ENCODE results near the gene EIF2S2.

Gene EIF2S2

DNA sequence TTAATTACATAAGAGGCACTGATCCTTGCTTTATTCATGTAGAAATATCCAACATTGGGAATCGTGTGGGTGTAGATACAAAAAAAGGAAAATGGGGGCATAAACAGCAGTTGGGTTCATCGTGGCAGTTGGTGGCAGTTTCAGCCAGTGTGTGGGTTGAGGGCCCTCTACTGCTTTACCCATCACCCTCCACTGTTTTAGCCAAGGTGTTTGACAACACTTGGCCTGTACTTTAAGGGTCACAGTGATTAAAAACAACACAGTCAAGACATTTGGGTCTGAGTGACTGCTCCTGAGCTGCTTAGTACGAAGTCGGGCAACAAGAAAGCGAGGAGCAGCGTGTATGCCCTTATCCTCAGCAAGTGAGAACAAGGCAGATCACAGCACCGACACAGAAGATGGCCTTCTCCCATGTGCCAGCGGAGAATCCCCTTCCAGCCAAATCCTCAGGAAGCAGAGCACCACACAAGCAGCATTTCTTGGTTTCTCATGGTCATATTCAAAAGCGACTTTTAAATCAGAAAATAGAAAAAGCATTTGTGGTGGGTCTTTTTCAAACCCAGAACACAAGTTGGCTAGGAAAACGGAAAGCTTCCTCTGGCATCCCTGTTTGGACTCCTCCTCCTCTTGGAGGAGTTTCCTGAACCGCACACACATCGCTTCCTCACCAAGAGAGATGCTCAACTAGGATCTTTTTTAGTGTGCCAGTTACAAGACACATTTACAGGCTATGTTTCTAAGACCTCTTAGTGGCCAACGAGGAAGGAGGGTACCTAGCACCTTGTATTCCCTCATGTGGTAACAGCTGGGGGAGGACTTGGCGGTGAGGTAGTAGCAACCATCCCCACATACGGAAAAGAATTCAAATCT is 23.5 kb downstream of the EIF2S2 start:
- no peak for DNase-seq (ENCODE audit: low read depth)

DNA sequence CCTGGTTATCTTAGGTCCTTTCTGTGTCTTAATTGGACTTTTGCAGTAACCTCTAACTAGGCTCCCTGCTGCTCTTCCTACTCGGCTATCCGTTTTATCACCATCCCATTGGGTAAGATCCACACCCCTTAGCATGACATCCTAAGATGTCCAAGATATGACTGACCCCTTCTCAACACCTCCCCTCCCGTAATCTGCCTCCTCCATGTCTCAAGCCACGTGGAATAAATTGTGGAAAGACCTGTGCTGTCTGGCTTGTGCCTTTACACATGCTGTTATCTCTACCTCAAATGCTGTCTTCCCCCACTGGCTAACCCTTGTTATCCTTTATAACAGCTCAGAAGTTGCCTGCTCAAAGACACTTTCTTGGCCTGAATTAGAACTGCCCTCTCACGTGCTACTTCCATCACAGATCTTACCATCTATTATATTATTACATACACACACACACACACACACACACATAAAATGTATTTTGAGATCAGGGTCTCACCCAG is 26.5 kb downstream of the EIF2S2 start:
- no peak for DNase-seq (ENCODE audit: low read depth)

DNA sequence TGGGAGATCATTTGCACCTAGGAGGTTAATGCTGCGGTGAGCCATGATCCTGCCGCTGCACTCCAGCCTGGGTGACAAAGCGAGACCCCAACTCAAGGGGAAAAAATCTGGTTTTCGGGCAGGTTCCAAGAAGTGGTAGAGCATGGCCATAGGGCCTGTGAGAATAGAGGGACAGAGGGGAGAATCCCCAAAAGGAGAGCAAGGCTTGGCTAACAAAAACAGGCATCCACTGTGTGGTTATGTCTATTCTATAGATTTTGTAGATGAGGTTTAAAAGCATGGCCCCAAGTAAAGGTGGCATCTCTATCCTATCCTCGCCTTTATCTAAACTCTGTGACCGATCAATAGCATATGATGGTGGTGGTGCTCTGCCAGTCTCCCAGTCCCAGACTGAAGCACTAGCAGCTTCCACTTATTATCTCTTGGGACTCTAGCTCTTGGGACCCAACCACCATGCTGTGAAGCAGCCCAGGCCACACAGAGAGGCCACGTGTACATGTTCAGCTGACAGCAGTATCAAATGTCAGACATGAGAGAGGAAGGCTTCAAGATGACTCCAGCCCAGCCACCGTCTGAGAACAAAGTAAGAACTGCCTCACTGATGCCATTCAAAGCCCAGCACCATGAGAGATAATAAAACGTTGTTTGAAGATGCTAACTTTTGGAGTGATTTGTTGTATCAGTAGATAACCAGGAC is 27.7 kb downstream of the EIF2S2 start:
- no peak for DNase-seq (ENCODE audit: low read depth)

DNA sequence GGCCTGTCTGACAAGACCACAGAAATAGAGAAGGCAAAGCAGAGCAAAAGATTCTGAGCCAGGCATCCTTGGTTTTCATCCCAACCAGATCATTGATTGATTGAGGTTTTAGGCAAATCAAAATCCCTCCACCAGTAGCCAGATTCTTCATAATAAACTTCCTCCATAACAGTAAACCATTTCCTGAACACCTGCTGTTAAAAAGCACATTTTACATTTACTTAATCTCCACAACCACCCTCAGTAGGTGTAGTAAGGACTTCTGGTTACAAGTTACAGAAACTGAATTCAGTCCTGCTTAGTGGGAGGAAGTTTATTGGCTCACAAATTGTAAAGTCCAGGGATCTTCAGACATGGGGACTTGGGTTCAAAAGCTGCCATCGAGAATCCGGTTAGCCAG is 28.3 kb downstream of the EIF2S2 start:
- DNase-seq (ENCODE audit: low read depth): no peak

DNA sequence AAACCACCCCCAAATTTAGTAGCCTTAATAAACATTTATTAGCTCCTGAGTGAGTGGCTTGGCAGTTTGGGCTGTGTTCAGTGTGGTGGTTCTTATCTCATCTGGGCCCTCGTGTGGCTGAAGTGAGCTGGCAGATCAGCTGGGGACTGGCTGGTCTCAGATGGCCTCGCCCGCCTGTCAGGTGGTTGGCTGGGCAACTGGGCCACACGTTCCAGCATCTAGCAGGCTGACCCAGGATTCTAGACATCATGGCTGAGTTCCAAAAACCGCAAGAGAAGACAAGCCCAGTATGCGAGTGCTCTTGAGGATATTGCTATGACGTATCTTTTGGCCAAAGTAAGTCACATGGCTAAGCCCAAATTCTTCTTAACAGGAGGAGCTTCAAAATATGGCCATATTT is 28.9 kb downstream of the EIF2S2 start:
- no peak for DNase-seq (ENCODE audit: low read depth)

DNA sequence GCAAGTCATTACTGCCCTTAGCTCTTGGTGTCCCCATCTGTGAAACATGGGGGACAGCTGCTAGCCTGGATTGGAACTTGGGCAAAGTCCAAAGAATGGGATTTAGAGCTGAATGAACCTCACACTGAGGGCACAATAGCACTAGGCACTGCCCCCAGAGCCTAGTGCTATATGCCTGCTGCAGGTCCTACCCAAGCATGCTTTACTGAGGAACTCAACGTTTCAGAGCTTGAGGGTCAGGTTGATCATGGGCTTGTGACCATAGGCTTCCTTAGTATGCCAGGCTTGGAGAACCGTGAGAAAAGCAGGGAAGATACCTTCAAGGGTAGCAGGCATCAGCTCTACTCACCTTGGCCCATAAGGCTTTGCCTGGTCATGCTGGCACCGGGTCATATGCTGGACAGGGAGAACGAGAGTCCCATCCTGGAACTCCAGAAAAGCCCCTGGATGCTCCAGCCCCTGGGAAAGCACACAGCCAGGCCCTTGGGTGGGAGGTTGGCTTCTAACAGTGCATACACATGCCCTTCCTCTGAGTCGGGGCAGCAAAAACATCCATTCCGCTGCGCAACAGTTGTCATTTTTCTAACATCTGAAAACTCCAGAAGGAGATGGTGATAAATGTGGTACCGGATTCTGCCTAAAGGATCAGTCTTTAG is 29.7 kb downstream of the EIF2S2 start:
- no peak for DNase-seq (ENCODE audit: low read depth)

DNA sequence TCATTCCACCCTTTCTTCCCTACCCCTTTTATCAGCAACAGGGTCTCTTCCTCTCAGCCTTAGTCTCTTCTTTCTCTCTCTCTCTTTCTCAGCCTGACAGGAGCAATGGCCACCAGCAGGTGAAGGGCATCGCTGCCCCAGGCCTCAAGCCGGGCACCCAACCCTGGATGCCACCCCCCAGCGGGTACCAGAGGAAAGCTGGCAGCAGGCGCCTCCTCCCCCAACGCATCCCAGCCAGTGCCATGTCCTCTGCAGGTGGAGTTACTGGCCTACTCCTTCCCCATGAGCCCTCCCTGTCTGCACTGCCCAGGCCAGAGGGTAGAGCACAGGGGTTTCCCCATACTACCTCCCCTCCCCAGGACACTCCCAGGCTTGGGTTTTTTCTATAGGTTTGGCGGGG is 32.2 kb downstream of the EIF2S2 start:
- no peak for DNase-seq (ENCODE audit: low read depth)

DNA sequence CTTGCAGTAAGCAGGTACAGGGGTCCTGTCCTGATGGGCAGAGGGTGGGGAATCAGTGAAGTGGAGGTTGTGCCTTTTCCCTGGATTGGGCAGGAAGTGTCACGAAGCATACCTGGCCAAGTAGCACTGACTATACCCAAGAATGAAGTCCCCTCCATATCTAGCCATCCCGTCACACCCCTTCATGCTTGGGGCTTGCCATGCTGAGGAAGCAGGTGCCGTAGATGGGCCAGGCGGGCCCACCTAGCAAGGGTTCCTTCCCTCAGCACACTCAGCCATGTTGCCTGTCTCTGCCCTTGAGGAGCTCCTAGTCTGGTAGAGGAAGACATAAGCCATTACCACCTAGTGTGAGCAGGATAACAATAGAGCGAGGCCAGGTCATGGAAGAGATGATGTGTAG is 33.5 kb downstream of the EIF2S2 start:
- no peak for DNase-seq (ENCODE audit: low read depth)

DNA sequence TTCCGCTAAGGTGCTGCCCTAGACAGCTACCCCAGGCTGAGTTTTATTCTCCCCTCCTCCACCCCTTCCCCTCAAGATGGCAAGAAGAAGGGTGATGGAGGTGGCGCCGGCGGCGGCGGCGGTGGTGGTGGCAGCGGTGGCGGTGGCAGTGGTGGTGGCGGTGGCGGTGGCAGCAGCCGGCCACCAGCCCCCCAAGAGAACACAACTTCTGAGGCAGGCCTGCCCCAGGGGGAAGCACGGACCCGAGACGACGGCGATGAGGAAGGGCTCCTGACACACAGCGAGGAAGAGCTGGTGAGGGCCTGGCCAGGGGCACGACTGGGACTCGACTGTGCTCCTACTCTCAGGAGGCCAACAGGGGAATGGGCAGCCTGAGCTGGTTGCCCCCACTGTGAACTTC is 35.1 kb downstream of the EIF2S2 start:
- DNase-seq (ENCODE audit: low read depth): no peak

DNA sequence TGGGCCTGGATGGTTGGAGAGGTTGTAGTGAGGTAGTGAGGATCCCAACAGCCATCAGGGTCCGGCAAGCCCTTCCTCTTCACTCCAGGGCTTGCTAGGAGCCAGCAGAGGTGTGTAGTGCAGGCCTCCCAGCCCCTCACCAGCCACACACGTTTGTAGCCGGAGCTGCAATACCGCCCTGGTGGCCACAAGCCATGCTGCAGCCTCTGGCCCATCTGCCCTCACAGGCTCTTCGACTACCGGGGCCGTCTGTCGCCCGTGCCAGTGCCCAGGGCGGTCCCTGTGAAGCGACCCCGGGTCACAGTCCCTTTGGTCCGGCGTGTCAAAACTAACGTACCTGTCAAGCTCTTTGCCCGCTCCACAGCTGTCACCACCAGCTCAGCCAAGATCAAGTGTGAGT is 36.4 kb downstream of the EIF2S2 start:
- no peak for DNase-seq (ENCODE audit: low read depth)

DNA sequence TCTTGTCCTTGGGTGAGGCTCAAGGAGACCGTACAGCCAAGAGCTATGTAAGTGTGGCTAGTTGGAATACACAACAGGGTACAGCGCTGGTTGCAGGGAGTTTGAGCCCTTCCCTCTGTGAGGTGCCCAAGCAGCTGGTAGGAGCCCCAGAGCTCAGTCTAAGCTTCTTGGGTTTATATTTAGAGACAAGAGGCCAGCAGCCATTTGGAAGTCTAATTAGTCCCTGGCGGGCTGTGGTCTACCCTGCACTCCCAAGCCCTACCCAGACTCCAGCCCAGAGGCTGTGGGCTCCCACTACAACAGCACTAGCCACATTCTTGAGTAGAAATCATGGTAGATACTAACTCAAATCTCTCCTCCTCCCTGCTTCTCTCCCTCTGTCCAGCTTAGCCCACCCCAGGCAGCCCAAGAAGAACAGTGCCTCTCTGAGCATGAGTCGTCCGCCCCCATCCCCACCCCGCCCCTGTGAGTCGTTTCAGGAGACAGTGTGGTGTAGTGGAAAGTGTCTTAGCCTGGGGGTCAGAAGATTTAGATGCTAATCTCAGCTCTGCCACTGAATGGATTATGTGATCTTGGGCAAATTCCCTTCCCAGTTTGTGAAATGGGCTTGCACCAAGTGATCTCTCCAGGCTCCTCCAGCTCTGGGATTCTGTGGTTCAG is 37.8 kb downstream of the EIF2S2 start:
- peak; percentile 13 for DNase-seq (ENCODE audit: low read depth)

DNA sequence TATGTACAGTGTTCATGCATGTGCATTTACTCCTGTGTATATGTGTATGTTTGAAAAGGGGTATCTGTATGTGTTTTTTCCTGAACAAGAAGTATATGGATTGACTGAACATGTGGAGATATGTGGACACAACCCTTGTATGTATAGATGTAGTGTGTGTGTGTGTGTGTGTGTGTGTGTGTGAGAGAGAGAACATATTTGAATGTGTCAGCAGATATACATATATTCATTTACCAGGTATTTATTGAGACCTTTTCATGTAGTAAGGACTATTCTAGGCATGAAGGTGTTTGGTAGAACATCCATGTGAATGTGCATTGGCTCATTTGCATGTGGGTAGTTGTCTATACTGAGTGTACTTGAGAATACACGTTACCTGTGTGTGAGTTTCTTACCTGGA is 39.3 kb downstream of the EIF2S2 start:
- no peak for DNase-seq (ENCODE audit: low read depth)

DNA sequence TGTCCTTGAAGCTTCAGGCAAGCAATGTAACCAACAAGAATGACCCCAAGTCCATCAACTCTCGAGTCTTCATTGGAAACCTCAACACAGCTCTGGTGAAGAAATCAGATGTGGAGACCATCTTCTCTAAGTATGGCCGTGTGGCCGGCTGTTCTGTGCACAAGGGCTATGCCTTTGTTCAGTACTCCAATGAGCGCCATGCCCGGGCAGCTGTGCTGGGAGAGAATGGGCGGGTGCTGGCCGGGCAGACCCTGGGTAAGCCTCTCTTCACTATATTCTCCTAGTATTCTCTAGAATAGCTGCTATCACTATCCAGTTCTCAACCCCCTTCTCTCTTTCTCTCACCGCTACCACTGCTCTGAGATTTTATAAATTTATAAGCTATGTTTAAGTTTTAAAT is 40.0 kb downstream of the EIF2S2 start:
- no peak for DNase-seq (ENCODE audit: low read depth)

DNA sequence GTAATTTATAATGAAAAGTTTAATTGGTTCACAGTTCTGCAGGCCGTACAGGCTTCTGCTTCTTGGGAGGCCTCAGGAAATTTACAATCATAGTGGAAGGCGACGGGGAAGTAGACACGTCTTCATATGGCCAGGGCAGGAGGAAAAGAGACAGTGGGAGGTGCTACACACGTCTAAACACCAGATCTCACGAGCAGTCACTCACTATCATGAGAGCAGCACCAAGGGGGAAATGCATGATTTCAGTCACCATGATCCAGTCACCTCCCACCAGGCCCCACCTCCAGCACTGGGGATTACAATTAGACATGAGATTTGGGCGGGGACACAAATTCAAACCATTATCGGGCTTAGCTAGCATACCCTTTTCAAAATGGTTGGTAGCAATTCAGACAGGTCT is 41.2 kb downstream of the EIF2S2 start:
- no peak for DNase-seq (ENCODE audit: low read depth)

DNA sequence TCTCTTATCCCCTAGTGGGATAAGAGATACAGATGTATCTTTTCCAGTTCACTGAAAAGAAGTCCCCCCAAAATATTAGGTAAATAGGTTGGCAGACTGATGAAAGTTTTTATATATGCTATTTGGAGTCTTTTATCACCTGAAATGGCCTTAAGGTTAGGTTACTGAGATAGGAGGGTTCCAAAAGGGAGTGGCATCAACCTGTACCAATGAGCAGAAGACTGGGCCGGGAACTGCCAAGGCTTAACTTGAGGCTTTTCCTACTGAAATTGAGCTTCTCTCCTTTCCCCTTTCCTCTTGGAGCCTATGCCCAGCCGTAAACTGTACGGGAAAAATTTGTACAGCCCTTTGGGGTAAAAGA is 42.0 kb downstream of the EIF2S2 start:
- DNase-seq (ENCODE audit: low read depth): no peak

DNA sequence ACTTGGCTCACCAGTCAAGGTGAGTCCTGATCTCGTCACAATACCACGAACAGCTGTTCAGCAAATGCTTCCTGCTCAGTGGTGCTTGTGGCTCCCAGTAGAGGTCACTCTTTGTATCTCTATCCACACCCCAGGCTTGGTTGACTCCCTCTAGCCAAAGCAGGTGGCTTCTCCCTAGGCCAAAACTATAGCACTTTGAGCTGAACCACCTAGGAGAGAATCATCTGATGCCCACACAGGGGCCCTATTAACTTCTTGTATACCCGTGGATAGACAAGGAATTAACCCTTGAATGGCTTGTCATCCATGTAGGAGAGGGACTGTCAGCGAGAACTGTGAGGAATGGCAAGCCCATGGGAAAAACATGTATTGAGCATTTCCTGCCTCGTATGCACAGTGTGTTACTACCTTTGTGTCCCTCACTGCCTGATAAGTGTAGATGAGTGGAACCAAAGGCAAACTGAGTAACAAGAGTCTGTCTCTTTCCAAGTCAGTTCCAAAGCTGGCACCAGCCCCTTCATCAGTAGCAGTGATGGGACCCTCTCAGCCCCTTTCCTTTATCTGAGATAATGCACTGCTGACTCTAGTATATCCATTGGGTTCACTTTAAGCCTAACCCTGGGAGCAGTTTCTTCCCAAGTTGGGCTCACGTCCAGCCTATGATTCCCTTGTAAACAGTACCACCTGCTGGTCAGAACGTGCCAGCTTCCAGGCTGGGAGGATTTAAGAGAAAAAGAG is 42.5 kb downstream of the EIF2S2 start:
- peak; percentile 35 for DNase-seq (ENCODE audit: low read depth)

DNA sequence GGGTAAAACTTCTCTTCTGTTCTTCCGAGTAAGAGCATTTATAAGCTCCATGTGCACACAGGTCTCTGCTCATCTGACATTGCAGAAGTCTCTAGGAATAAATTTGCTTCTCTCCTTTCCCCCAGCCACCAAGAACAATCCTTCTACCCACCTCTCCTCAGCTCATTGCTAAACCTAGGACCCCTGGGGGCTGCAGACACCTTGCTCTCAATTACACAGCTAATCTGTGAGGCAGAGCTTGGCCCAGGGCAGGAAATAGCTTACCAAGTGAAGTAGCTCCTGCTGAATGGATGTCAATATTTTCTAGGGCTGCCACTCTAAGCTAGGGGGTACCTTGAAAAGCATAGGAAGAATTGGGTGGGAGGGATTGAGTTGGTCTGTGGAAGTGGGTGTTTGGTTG is 44.0 kb downstream of the EIF2S2 start:
- DNase-seq (ENCODE audit: low read depth): no peak

DNA sequence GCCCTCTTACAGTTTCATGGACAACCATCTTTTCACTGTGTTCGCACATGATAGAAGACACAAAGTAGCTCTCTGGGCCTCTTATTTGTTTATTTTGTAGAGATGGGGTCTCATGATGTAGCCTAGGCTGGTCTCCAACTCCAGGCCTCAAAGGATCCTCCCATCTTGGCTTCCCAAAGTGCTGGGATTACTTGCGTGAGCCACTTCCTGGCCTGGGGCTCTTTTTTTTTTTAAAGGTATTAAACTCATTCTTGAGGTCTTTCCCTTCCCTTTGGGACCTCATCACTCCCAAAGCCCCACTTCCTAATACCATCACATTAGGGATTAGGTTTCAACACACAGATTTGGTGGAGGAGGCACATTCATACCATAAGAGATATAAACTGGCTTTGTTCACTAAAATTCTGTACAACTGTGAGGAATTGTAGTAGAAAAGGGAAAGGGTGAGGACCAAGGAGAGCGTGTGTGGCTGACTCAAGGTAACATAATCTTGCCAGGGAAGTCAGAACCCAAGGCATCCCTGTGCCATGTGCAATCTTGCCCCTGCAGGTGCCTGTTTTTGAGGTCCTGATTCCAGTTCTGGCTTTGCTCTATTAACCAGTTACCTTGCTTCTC is 45.5 kb downstream of the EIF2S2 start:
- DNase-seq (ENCODE audit: low read depth): no peak

DNA sequence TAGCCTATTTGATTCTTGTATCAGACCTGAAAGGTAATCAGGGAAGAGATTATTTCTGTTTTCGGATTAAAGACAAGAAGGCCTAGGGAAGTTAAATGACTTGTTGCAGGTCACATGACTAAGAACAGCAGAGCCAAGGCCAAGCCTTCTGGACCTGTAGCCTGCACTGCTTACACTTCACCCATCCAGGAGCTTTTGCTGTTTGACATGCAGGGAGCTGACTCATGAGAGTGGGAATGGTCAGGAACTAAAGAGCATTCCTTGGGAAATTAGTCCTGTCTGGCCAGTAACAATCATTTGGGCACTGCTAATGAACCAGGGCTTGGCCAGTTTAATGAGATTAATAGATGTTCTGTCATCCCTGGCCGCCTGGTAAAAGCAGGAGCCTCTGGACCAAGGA is 46.8 kb downstream of the EIF2S2 start:
- DNase-seq (ENCODE audit: low read depth): no peak

DNA sequence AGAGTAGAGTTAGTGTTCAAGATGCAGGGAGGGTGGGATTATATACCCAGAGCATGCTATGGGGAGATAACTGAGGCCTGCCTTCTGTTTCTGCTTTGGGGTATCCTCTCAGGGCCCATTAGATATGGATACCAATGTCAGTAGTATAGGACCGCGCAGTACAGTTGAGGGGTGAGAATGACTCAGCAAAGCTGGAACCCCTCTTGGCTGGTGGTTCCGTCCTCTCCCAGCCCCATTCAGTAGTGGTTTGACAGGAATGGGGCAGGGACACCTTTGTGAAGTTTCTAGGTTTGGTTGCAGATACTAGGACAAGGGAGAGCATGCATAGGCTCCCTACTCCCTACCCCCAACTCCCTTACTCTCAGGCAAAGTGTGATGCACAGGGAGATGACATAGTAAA is 47.8 kb downstream of the EIF2S2 start:
- no peak for DNase-seq (ENCODE audit: low read depth)
